GM12873 (cell line): ENCODE measurements around the gene NFYC.

Experiments
- TF ChIP-seq, protein P1 (sequence below): IDR thresholded peaks from 2 replicates; pipeline ENCODE4 v1.5.1; 2012; ENCODE audit warnings: low read depth, mild to moderate bottlenecking, moderate library complexity, low read length, control low read depth; ENCODE audit not compliant: insufficient read depth; ENCODE audit errors: missing control alignments

NFYC gene

DNA sequence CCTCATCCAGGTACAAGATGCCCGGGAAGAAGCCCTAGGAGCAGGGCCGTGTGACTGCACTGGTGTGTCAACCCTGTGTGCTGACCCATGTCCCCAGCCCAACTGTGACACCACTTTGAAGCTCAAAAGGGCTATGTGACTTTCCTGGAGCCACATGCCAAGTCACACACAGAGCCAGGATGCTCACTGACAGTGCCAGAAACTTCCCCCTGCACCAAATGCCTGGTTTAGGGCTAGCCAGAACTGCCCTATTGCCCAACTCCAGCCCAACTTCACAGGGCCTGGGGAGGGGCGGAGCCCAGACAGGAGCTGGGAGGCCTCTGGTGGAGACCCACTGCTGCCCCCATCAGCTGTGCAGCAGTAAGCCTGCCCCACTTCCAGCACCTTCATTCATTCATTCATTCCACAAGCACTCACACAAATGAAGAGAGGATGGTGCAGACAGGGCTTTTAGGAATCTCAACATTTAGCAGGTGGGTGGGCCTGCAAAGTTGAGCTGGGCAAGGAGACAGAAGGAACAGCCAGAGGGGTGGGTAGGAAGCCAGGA, 128.8 kb downstream of the NFYC start:
- TF ChIP-seq, protein P1, sequence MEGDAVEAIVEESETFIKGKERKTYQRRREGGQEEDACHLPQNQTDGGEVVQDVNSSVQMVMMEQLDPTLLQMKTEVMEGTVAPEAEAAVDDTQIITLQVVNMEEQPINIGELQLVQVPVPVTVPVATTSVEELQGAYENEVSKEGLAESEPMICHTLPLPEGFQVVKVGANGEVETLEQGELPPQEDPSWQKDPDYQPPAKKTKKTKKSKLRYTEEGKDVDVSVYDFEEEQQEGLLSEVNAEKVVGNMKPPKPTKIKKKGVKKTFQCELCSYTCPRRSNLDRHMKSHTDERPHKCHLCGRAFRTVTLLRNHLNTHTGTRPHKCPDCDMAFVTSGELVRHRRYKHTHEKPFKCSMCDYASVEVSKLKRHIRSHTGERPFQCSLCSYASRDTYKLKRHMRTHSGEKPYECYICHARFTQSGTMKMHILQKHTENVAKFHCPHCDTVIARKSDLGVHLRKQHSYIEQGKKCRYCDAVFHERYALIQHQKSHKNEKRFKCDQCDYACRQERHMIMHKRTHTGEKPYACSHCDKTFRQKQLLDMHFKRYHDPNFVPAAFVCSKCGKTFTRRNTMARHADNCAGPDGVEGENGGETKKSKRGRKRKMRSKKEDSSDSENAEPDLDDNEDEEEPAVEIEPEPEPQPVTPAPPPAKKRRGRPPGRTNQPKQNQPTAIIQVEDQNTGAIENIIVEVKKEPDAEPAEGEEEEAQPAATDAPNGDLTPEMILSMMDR = no peak
